HUDEP-2 (cell line): ENCODE results near the gene AXL.
"Not testable (repeated sequence)": the region's sequence is repeated elsewhere in the genome, so short reads cannot be mapped to it uniquely, and the experiment has no call there.

ENCODE experiments used
- DNase-seq, 76 experiments: peaks; one replicate each; lab custom pipeline; 2025; ENCODE audit not compliant: unreplicated experiment in 76 of 76; lab: John Stamatoyannopoulos, UW

AXL gene

DNA sequence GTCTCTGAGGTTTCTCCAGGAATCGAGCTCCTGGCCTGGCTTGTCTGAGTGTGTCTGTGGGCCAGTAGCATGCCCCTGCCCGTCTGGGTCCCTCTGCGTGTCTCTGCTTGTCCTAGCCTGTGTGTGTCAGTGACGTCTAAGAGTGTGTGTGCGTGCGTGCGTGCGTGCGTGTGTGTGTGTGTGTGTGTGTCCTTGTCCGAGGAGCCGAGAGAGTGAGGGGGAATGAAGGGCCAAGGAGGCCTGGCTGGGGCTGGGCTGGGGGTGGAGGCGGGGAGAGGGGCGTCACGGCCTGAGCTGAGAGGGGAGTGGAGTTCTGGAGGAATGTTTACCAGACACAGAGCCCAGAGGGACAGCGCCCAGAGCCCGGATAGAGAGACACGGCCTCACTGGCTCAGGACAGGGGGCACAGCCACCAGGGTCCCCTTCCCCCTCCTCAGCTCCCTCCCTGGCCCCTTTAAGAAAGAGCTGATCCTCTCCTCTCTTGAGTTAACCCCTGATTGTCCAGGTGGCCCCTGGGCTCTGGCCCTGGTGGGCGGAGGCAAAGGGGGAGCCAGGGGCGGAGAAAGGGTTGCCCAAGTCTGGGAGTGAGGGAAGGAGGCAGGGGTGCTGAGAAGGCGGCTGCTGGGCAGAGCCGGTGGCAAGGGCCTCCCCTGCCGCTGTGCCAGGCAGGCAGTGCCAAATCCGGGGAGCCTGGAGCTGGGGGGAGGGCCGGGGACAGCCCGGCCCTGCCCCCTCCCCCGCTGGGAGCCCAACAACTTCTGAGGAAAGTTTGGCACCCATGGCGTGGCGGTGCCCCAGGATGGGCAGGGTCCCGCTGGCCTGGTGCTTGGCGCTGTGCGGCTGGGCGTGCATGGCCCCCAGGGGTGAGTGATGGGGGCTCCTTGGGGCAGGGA is at the start of gene AXL:
Gene AXL (plus strand): TSS at position 609 of the 893 bp plus-strand sequence. CDS start 170 bp downstream, at position 779.
- DNase-seq = peak in 12 of 76 experiments; percentile 10 to 40 (median 26)

DNA sequence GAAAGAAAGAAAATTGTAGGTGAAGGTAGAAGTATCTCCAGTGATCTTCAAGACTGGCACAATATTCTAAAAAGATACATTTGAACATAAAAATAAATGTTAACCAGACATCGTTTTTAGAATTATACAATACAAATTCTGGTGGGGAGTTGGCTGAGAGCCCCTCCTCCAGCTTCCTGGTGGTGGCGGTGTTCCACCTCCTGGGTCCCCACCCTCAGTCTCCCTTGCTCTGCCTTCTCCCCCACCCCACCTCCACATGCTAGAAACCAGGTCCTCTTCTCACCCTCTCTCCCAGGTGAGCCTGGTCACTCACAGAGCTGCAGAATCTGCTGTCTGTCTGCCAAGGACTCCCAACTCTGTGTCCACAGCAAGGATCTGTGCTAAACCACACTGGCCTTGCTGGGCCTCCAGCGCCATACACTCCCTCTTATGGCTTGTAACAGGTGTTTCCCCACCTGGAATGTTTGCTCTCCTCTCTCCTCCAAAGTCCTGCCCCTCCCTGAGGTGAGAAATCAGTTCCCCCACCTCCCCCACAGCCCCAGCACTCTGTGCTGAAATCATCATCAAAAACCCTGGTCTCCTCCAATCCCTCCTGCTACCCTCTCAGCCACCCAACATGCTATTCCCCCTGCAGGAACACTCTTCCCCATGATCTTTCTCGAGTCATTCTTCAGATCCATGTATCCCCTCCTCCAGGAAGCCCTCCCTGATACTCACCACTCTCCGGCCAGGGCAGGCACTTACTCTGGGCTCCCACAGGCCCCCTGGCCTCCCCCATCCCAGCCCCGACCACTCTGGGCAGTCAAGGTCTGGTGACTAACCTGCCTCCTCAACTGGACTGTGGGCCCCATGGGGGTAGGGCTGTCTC is 46.5 kb upstream of the AXL start:
- DNase-seq = no peak

DNA sequence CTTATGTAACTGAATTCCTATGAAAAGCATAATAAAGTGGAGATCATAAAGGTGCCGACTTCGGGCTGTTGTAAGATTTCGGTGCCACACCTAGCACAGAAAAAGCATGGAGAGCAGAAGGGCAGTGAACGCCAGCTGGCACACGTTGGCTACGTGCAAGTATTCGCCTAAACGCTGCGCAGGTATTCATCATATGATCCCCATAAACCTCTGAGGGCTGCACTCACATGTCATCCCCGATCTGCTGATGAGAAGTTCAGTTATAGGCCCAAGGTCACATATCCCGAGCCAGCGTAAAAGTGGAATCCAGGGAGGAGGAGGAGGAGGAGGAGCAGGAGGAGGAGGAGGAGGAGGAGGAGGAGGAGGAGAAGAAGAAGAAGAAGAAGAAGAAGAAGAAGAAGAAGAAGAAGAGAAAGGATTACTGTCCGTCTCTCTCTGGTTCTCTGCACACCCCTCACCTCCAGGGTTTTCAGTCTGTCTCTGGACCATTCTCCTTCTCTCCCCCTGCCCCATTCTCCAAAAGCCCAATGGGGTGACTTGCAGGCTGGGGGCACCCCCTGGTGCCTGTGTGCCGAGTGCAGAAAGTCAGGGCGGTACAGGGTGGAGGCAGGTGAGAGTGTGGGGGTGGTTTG is 44.6 kb upstream of the AXL start:
- no peak for DNase-seq

DNA sequence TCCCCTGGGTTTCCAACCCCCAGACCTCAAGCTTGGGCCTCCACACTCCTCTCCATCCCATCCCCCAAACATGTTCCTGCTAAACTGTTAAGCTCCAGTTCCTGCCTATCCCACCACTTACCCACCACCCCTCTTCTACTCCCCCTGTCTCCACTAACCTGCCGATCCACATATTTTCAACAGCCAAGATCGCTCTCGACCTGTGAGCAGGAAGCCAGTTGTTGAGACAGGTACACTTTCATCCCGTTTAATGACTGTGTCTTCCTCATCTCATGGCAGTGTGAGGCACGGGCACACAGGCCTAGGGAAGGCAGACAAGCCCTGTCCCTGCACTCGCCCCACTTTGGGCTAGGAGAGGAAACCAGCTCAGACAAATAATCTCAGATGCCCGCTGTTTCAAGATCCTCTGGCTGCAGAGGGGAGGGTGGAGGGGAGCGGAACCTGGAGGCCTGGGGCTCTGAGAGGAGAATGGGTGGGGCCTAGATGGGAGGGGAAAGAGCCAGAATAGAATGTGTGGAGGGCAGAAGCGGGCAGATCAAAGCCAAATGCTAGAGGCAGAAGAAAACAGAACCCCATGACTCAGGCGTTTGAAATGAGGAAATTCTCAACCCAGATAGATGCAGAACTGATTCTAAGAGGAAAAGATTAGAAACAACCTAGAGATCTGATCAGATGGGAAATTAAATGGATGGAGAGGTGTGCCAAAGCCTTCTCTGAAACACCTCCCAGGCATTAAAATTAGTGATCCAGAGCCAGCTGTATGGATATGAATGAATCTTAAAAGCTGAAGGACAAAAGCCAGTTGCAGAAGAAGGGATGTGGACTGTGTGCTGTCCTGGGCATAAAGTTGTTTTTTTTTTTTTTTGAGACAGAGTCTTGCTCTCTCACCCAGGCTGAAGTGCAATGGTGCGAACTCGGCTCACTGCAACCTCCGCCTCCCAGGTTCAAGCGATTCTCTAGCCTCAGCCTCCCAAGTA is 42.9 kb upstream of the AXL start:
- DNase-seq = peak in 2 of 76 experiments; percentile 5 to 9

DNA sequence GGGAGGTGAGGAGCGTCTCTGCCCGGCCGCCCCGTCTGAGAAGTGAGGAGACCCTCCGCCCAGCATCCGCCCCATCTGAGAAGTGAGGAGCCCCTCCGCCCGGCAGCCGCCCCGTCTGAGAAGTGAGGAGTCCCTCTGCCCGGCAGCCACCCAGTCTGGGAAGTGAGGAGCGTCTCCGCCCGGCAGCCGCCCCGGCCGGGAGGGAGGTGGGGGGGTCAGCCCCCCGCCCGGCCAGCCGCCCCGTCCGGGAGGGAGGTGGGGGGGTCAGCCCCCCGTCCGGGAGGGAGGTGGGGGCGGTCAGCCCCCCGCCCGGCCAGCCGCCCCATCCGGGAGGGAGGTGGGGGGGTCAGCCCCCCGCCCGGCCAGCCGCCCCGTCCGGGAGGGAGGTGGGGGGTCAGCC is 38.9 kb upstream of the AXL start:
- DNase-seq = not testable (repeated sequence)

GRCh38 chr19:41186971-41187883 is 31.8 kb upstream of the AXL start:
- DNase-seq = no peak

DNA sequence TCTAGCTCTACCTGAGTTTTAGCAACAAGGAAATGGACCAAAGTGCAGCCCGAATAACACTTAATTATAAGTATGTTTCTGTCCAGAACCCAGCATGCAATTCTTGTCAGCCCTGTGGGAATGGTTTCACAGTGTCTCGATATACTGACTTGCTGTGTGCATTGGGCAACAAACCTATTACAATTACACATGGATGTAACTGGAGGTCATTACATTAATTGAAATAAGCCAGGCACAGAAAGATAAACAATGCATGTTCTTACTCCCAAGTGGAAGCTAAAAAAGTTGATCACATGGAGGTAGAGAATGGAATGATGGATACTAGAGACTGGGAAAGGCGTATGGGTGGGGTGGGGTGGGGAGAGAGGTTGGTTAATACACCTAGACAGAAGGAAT is 31.1 kb upstream of the AXL start:
- no peak for DNase-seq

- no peak for DNase-seq
These were observed 29.5 kb upstream of the AXL start for GRCh38 chr19:41189425-41190065.

DNA sequence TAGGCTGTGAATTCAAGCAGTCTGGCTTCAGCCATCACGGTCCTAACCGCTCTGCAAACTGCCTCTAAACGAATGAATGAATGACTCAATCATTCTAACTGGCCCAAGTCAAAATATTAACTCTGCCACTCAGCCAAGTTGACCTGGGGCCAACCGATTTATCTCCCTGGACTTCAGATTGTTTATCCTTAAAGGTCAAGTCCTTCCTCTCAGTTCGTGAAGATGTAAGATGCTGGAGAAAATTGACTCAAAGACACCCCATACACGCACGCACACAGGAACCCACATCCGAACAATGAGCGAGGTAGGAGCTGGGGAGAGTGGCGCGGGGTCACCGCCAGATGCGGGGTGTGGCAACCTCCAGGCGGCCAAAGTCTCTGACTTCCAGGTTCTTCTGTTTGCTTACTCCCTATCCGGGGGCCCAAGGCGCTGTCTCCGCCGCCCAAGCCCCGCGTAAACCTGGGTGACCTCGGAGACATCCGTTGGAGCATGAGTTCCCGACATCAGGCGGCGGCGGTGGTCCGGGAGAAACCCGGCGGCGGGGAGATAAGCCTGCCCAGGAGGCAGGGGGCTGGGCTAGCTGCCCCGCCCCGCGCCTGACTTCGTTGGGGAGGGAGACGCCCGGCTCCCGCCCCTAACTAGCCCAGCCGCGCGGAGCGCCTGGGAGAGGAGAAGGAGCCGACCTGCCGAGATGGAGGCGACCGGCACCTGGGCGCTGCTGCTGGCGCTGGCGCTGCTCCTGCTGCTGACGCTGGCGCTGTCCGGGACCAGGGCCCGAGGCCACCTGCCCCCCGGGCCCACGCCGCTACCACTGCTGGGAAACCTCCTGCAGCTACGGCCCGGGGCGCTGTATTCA is 26.2 kb upstream of the AXL start, which contains the start of gene CYP2S1:
Gene CYP2S1 (plus strand): TSS at position 646 of the 856 bp plus-strand sequence. CDS start 46 bp downstream, at position 692.
- peak in 58 of 76 experiments; percentile 8 to 73 (median 48) for DNase-seq

DNA sequence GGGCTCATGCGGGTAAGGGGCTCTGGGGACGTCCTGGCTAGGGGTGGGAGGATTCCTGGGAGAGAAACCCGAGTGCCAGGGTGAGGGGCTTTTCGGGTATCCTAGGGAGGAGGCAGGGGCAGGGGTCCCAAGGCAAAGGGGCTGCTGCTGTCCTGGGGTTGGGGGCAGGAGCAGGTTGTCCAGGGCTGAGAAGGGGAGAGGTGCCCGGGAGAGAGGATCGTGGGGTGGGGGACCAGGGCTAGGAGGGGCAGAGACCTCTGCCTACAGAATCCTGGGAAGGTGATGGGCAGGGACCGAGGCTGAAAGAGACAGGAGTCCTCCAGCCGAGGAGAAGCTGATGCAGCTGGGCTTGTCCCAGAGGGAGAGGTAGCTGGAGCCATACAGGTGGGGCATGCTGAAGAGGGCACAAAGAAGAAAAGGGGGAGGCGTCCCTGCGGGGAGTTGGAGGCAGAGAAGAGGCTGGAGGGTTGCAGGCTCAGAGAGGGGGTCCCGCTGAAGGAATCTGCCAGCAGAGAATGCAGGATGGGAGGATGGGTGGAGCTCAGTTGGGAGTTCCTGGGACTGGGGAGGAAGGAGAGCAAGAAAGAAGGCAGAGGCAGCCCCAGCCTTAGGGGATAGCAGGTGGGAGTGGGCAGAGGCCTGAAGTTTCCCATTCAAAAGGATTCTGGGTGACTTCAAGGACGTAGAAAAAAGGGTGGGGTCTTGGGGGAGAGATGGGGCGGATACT is 25.4 kb upstream of the AXL start:
- no peak for DNase-seq

- DNase-seq = no peak
These were observed 24.9 kb upstream of the AXL start for GRCh38 chr19:41194157-41194552.

DNA sequence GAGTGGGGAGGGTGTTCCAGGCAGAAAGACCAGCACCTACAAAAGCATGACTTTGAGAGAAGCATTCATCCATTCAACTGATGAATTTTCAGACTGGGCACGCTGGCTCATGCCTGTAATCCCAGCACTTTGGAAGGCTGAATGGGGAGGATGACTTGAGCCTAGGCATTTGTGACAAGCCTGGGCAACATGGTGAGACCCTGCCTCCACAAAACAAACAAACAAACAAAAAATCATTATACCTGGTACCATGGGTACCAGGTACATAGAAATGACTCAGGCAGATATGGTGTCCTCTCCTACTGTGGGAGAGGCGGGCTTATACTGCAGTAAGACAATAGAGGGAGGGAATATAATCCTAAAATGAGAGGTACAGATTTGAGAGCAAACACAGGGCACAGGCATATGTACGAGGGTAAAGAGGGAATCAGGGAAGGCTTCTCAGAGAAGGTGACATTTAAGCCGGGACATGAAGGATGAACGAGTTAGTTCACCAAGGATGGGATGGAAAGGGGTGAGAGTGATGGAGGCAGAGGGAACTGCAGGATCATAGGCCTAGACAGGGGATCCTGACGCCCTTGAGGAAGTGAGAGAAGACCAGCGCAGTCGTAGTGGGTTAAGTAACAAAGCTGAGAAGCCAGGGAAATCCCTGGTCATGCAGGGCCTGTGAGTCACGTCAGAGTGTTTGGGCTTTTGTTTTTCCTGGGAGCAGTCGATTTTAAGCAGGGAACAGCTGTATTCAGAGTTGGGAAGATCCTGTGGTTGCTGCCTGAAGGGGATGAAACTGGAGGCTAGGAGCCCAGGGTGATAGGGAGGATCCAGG is 23.1 kb upstream of the AXL start:
- DNase-seq = no peak

DNA sequence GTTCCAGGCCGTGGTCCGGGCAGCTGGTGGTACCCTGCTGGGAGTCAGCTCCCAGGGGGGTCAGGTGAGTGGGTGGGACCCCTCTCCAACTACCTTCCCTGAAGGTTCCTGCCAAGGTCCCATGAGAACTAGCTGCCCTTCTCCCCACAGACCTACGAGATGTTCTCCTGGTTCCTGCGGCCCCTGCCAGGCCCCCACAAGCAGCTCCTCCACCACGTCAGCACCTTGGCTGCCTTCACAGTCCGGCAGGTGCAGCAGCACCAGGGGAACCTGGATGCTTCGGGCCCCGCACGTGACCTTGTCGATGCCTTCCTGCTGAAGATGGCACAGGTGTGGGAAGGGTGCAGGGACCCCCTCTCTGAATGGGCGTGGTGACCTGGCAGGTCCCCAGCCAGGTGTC is 20.5 kb upstream of the AXL start:
- DNase-seq = no peak

DNA sequence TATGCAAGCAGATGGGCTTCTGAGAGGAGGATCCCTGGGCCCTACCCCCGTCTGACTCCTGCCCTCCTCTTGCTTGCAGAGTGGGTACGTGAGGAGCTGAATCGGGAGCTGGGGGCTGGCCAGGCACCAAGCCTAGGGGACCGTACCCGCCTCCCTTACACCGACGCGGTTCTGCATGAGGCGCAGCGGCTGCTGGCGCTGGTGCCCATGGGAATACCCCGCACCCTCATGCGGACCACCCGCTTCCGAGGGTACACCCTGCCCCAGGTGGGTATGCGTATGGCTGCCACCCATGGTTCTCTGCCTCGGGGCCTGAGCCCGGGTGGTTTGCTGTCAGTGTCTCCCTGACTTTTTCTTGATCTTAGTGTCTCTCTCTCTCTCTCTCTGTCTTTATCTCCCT is 15.7 kb upstream of the AXL start:
- DNase-seq = no peak

DNA sequence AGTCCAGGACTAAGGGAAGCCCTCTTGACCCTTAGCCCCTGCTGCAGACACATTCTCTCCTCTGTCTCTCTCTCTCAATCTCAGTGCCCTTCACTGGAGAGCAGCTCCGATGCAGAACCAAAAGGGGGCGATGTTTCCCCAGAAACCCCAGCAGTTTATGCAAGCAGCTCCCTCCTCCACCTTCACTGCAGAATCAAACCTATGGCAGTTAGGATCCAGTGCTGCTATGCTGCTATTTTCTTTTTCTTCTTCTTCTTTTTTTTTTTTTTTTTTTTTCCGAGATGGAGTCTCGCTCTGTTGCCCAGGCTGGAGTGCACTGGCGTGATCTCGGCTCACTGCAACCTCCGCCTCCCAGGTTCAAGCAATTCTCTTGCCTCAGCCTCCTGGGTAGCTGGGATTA is 14.7 kb upstream of the AXL start:
- DNase-seq = peak in 72 of 76 experiments; percentile 19 to 90 (median 74)

- no peak for DNase-seq
These were observed 13.0 kb upstream of the AXL start for GRCh38 chr19:41205995-41206394.
